Measurements from ENCODE around the gene MYMK. TPM values are rescaled to one million over a fixed set of nuclear protein-coding genes. Genes with fewer than 3 reads are reported as not detected.

MYMK gene
- total and polyA plus RNA-seq, 2 of the 4 experiments (the other 2 are of a cell fraction), result not detected

DNA sequence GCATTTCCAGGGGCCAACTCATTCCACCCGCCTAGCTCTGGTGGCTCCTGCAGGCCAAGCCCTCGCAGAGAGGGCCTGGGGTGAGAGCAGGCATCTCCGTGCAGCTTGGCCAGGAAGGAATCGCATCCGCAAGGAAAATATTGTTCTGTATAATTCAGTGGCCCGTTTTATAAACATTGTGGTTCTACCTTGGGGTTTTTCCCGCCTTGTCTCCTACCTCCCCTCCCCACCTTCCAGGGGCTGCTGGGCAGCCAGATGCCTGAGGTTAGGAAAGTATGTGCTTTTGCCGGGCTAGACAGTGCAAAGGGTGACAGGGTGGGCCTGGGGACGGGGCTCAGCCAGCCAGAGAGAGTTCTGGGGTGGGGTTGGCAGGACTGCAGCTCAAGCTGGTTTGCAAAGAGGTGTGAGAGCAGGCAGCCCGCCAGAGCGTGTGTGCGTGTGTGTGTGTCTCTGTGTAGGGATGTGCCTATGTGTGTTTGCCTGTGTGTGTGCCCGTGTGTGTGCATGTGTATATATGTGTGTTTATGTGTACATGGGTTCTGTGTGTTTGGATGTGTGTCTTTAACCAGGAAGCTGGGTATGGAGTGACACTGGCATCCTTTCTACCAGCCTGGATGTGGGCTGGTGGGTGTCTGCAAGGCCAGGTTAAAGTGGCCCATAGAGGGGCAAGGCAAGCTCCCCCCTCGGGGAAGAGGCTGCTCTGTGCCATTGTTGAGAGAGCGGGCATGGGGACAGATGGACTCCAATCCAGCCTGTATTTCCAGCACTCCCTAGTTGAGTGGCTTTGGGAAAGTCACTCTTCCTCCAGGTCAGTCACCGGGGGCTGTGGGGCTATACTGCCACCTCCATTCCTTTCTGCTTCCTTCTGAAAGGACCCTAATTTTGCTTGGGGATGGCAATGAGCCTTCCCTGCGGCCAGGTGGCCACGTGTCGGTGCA is 35.2 kb downstream of the MYMK start (continued):
- no peak for TF ChIP-seq MAZ (IDR thresholded peaks at IDR 0.05; ENCODE audit: borderline replicate concordance, low read depth, low read length)
- no peak for TF ChIP-seq RCOR1 (IDR thresholded peaks at IDR 0.05; ENCODE audit: insufficient replicate concordance, low read length)

DNA sequence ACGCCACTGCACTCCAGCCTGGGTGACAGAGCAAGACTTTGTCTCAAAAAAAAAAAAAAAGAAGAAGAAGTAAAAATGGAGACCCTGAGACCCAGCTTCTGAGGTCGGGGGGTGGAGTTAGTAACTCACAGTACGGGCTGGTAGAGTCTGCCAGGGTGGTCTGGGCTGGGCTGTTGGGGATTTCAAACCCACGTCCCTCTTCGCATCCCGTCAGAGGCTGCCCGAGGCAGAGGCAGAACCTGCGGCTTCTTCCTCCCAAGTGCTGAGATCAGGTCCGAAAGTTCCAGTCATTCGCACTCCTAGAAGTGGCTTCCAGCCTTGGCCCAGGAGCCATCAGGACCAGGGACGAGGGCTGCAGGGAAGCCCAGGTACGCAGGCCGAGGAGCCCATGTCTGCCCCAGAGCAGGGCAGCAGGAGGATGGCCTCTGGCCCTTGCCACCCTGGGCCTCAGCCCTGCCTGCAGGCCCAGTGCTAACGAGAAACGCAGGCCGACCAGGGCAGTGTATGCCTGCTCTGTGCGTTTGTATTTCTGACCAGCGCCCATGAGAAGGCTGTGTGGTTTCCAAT is 36.0 kb downstream of the MYMK start:
- Histone ChIP-seq H3K18ac (ENCODE audit: low read depth, low read length) (no peak overlapping the region), H4K20me1 (ENCODE audit: insufficient read depth, low read length) (0 out of 2 replicates have a peak, but pooled peaks cover 5% of the 10 kb centered on the region), H2AK9ac (replicated peaks; ENCODE audit: low read depth, low read length, poor library complexity) (no peak overlapping the region), H3K79me1 (ENCODE audit: low read depth in 1 of 2, low read length in 2 of 2) (no peaks in the 10 kb centered on the region), H3K4ac (ENCODE audit: low read depth, low read length) (no peak overlapping the region), H3K36me3 (ENCODE audit: control insufficient read depth, insufficient read depth, low read length) (no peaks in the 10 kb centered on the region), H3K23ac (ENCODE audit: low read depth, low read length) (no peak overlapping the region), H4K5ac (ENCODE audit: low read depth, low read length) (no peak overlapping the region), H2BK120ac (ENCODE audit: low read depth, low read length) (no peak overlapping the region), H4K8ac (ENCODE audit: low read depth in 2 of 2, low read length in 2 of 2) (no peak overlapping the region), H2AK5ac (ENCODE audit: low read depth, low read length) (no peak overlapping the region), H3K27me3 (ENCODE audit: control insufficient read depth, insufficient read depth, low read length) (peaks cover 22% of the 10 kb centered on the region; the same call in 1 of the 2 replicates), H2AFZ (replicated peaks; ENCODE audit: low read length, poor library complexity) (no peak overlapping the region), H3K4me2 (ENCODE audit: low read depth, low read length) (no peak overlapping the region), H2BK20ac (ENCODE audit: low read depth, low read length) (no peak overlapping the region), H2BK15ac (ENCODE audit: low read depth, low read length) (no peak overlapping the region), H4K91ac (ENCODE audit: insufficient read depth, low read depth, low read length) (no peak overlapping the region), H3K14ac (replicated peaks; ENCODE audit: low read depth, low read length) (no peak overlapping the region), H3K9ac (ENCODE audit: low read depth, low read length) (no peak overlapping the region), H3K4me1 (ENCODE audit: control insufficient read depth, insufficient read depth, low read length) (peaks cover 4% of the 10 kb centered on the region; the same call in 1 of the 2 replicates), H3K9me3 (ENCODE audit: control insufficient read depth, insufficient read depth, low read length) (no peaks in the 10 kb centered on the region), H3K4me3 (ENCODE audit: insufficient read depth, low read depth, low read length) (no peak overlapping the region), H3K9me1 (ENCODE audit: insufficient read depth, low read length) (no peaks in the 10 kb centered on the region; the same call in 1 of the 2 replicates), H3K56ac (ENCODE audit: extremely low read depth, insufficient read depth, low read length) (no peak overlapping the region), H3K27ac (ENCODE audit: insufficient read depth, low read length) (no peak overlapping the region), H2BK5ac (ENCODE audit: low read depth, low read length, poor library complexity, severe bottlenecking) (no peak overlapping the region)
- POLR2A ChIA-PET (ENCODE audit: unreplicated experiment), result no interaction called here
- no peak for ATAC-seq (ENCODE audit: low read depth)
- in situ Hi-C loops (cut with MboI; ENCODE audit: low sequenced_read_pairs) (loop anchor here (10.0 to 25.0 kb wide), 2 partner anchors 84 to 451 kb away; partner anchors contain the start of gene GTF3C5), dilution Hi-C loops (cut with HindIII; ENCODE audit: low sequenced_read_pairs, unreplicated experiment) (no loop called here), intact Hi-C loops (cut with micrococcal nuclease) (no loop called here)
- 86% methylated on average over 11 of the region's 18 CpGs; no CpG with 5 or more reads in 1 of the 2 experiments for WGBS, 2 experiments (ENCODE audit: extremely low coverage in 2 of 2, insufficient read length in 1 of 2)
- BruUV-seq (replicated peaks), result no TSS peak
- CTCF ChIA-PET, result no interaction called here
- no peak for DNase-seq
- TF ChIP-seq RAD21 (IDR thresholded peaks at IDR 0.05; ENCODE audit: low read length) (no peak), CEBPB (IDR thresholded peaks at IDR 0.05; ENCODE audit: low read depth, low read length) (no peak), MAFK (IDR thresholded peaks at IDR 0.05; ENCODE audit: low read depth, low read length) (no peak), MXI1 (IDR thresholded peaks at IDR 0.05; ENCODE audit: borderline replicate concordance, low read depth, low read length) (no peak), SMC3 (IDR thresholded peaks at IDR 0.05; ENCODE audit: low read depth, low read length) (no peak), NFE2L2 (IDR thresholded peaks at IDR 0.05; ENCODE audit: low read depth, low read length) (no peak), RFX5 (IDR thresholded peaks at IDR 0.05; ENCODE audit: low read depth, low read length) (no peak), ELK1 (IDR thresholded peaks at IDR 0.05; ENCODE audit: borderline replicate concordance, low read depth, low read length) (no peak)
- TF ChIP-seq, protein P1, sequence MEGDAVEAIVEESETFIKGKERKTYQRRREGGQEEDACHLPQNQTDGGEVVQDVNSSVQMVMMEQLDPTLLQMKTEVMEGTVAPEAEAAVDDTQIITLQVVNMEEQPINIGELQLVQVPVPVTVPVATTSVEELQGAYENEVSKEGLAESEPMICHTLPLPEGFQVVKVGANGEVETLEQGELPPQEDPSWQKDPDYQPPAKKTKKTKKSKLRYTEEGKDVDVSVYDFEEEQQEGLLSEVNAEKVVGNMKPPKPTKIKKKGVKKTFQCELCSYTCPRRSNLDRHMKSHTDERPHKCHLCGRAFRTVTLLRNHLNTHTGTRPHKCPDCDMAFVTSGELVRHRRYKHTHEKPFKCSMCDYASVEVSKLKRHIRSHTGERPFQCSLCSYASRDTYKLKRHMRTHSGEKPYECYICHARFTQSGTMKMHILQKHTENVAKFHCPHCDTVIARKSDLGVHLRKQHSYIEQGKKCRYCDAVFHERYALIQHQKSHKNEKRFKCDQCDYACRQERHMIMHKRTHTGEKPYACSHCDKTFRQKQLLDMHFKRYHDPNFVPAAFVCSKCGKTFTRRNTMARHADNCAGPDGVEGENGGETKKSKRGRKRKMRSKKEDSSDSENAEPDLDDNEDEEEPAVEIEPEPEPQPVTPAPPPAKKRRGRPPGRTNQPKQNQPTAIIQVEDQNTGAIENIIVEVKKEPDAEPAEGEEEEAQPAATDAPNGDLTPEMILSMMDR (conservative IDR thresholded peaks at IDR 0.05; ENCODE audit: low read depth, low read length), result no peak
